Measurements from ENCODE around the gene PRKCD.

Gene PRKCD

GRCh38 chr3:53157974-53158580 lies 2.9 kb upstream of the PRKCD start:
- DNase-seq: no peak

- no peak for DNase-seq
Observed at GRCh38 chr3:53158765-53159155, 2.2 kb upstream of the PRKCD start.

GRCh38 chr3:53159156-53160060 lies 1.6 kb upstream of the PRKCD start:
- DNase-seq: no peak

GRCh38 chr3:53160061-53160659 lies 849 bp upstream of the PRKCD start:
- no peak for DNase-seq

GRCh38 chr3:53161450-53161819 lies 426 bp downstream of the PRKCD start:
- no peak for DNase-seq

- no peak for DNase-seq
Observed at GRCh38 chr3:53161820-53162671, 1.0 kb downstream of the PRKCD start.

GRCh38 chr3:53162672-53163443 lies 1.8 kb downstream of the PRKCD start:
- DNase-seq: no peak

GRCh38 chr3:53163444-53164387 lies 2.7 kb downstream of the PRKCD start:
- DNase-seq: no peak

GRCh38 chr3:53164911-53165310 lies 3.9 kb downstream of the PRKCD start:
- DNase-seq: no peak

GRCh38 chr3:53166206-53166605 lies 5.2 kb downstream of the PRKCD start:
- no peak for DNase-seq

GRCh38 chr3:53166781-53167291 lies 5.8 kb downstream of the PRKCD start:
- DNase-seq: peak; percentile 68

GRCh38 chr3:53167418-53168174 lies 6.6 kb downstream of the PRKCD start:
- DNase-seq: no peak

GRCh38 chr3:53168175-53168923 lies 7.3 kb downstream of the PRKCD start:
- no peak for DNase-seq

- DNase-seq: no peak
Observed at GRCh38 chr3:53169045-53169831, 8.2 kb downstream of the PRKCD start.

- DNase-seq: no peak
Observed at GRCh38 chr3:53169832-53170324, 8.9 kb downstream of the PRKCD start.

GRCh38 chr3:53170325-53171063 lies 9.5 kb downstream of the PRKCD start:
- DNase-seq: no peak

- DNase-seq: no peak
Observed at GRCh38 chr3:53171064-53171418, 10.0 kb downstream of the PRKCD start.

Measured in right hindlimb (tissue), 1 donor.